HG03045 (cell line): ENCODE measurements around the gene ERGIC3.
"Not testable (repeated sequence)": the region's sequence is repeated elsewhere in the genome, so short reads cannot be mapped to it uniquely, and the experiment has no call there.

Experiments used
- ATAC-seq: cut with Tn5 transposase; IDR thresholded peaks from one replicate; pipeline ENCODE4 v1.9.1; 2021; ENCODE audit warnings: mild to moderate bottlenecking, moderate library complexity; ENCODE audit not compliant: unreplicated experiment

The ERGIC3 gene

GRCh38 chr20:35517767-35518166, 24.1 kb upstream of the ERGIC3 start:
- ATAC-seq, result not testable (repeated sequence)

GRCh38 chr20:35518955-35519354, 22.9 kb upstream of the ERGIC3 start:
- no peak for ATAC-seq

GRCh38 chr20:35523298-35523888, 18.5 kb upstream of the ERGIC3 start:
- no peak for ATAC-seq

- no peak for ATAC-seq
These were observed 16.2 kb upstream of the ERGIC3 start for GRCh38 chr20:35525639-35526038.

GRCh38 chr20:35527122-35527769, 14.6 kb upstream of the ERGIC3 start:
- no peak for ATAC-seq

GRCh38 chr20:35529552-35529951, 12.3 kb upstream of the ERGIC3 start, which contains the start of gene C20orf173:
C20orf173 (minus strand) TSS chr20:35529652; CDS start chr20:35529373, 279 bp downstream.
- no peak for ATAC-seq

GRCh38 chr20:35539756-35540212, 2.1 kb upstream of the ERGIC3 start:
- peak; percentile 45 for ATAC-seq

GRCh38 chr20:35541118-35541782, 628 bp upstream of the ERGIC3 start:
- no peak for ATAC-seq

GRCh38 chr20:35542990-35543389, 1.1 kb downstream of the ERGIC3 start:
- no peak for ATAC-seq

GRCh38 chr20:35544436-35544835, 2.6 kb downstream of the ERGIC3 start:
- no peak for ATAC-seq

GRCh38 chr20:35544941-35545340, 3.1 kb downstream of the ERGIC3 start:
- not testable (repeated sequence) for ATAC-seq

GRCh38 chr20:35546127-35546526, 4.2 kb downstream of the ERGIC3 start:
- no peak for ATAC-seq

GRCh38 chr20:35547329-35547728, 5.5 kb downstream of the ERGIC3 start:
- no peak for ATAC-seq

GRCh38 chr20:35551503-35551902, 9.6 kb downstream of the ERGIC3 start:
- no peak for ATAC-seq

GRCh38 chr20:35552914-35553313, 11.0 kb downstream of the ERGIC3 start:
- no peak for ATAC-seq

GRCh38 chr20:35555461-35555860, 13.6 kb downstream of the ERGIC3 start:
- not testable (repeated sequence) for ATAC-seq

- no peak for ATAC-seq
These were observed 14.2 kb downstream of the ERGIC3 start for GRCh38 chr20:35555951-35556645.

GRCh38 chr20:35556871-35557270, 15.0 kb downstream of the ERGIC3 start:
- ATAC-seq, result no peak

- no peak for ATAC-seq
These were observed 16.6 kb downstream of the ERGIC3 start for GRCh38 chr20:35558451-35558850.

- no peak for ATAC-seq
These were observed 17.3 kb downstream of the ERGIC3 start for GRCh38 chr20:35559042-35559693.

- no peak for ATAC-seq
These were observed 18.2 kb downstream of the ERGIC3 start for GRCh38 chr20:35560105-35560511.
